ENCODE results near the gene TSC22D3.
A peak's percentile ranks its signal among the peaks of the same experiment; 100 is the strongest.
"Not testable (repeated sequence)": the region's sequence is repeated elsewhere in the genome, so short reads cannot be mapped to it uniquely, and the experiment has no call there.

The TSC22D3 gene

DNA sequence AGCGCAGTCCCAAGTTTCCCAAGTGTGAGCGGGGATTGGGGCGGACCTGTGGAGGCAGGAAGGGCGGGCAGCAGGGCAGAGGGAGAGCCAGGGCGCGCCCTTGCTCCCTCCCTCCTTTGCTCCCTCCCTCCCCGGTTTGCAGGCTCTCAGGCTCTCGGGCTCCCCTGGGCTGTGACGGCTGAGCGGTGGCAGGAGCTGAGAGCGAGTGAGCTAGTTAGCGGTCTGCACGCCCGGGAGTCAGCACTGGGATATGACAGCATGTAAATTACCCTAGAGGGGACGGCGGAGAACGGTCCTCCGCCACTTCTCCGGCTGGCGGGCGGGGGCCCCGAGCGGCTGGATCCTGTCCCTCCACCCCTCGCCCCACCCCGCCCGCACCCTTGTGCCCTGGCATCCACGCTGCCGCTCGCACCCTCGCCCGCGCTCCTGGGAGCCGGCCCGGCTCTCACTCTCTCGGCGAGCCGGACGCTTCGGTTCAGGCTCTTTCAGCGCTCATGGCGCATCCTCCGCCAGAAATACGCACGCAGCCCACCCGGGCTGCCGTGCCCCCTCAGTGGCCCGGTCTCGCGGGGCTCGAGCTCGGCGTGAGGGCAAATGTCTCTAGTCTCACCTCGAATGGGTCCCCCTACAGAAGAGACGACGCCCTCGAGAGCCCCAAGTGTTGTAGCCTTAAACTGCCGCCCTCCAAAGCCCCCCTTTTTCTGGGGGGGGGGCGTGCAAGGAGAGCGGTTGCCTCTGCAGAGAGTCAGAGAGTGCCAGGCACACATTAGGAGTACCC lies at the start of gene TSC22D3:
TSC22D3 (minus strand) TSS at position 54 of the 778 bp plus-strand sequence. CDS start 368 bp downstream, outside the sequence.
- DNase-seq (ENCODE audit: low read depth) = peak; percentile 66
- TF ChIP-seq, protein P1, sequence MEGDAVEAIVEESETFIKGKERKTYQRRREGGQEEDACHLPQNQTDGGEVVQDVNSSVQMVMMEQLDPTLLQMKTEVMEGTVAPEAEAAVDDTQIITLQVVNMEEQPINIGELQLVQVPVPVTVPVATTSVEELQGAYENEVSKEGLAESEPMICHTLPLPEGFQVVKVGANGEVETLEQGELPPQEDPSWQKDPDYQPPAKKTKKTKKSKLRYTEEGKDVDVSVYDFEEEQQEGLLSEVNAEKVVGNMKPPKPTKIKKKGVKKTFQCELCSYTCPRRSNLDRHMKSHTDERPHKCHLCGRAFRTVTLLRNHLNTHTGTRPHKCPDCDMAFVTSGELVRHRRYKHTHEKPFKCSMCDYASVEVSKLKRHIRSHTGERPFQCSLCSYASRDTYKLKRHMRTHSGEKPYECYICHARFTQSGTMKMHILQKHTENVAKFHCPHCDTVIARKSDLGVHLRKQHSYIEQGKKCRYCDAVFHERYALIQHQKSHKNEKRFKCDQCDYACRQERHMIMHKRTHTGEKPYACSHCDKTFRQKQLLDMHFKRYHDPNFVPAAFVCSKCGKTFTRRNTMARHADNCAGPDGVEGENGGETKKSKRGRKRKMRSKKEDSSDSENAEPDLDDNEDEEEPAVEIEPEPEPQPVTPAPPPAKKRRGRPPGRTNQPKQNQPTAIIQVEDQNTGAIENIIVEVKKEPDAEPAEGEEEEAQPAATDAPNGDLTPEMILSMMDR (conservative IDR thresholded peaks at IDR 0.05; ENCODE audit: low read depth, low read length) = no peak
- H3K4me3 ChIP-seq (ENCODE audit: low read depth, low read length) = peak within 1 kb of the TSS; percentile 58

DNA sequence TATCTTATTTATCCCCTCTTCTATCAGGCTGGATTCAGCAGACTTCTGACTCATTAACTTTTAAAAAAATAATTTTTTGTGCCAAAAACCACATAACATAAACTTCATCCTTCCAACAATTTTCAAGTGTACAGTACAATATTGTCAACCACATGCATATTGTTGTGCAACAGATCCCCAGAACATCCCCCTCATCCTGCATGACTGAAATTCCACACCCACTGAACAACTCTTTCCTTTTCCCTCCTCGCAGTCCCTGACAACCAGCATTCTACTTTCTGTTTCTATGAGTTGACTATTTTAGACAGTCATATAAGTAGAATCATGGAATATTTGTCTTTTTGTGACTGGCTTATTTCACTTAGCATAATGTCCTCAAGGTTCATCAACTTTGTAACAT lies 47.9 kb upstream of the TSC22D3 start:
- H3K4me3 ChIP-seq (ENCODE audit: low read depth, low read length) = no peak overlapping the region
- DNase-seq (ENCODE audit: low read depth) = peak; percentile 91

DNA sequence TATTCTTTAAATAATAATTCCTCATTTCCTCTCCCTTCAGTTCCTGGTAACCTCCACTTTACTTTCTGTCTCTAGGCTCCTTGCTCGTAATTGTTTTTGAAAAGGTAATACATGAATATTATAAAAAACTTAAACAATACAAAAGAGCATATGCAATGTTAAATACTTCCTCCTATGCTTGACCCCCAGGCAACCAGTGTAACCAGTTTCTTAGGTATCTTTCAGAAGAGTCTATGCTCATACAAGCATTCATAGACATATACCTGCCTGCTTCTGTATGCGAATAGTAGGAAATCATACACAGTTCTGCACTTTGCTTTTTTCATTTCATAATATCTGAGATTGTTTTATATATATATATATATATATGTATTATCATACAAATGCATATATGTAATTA lies 47.5 kb upstream of the TSC22D3 start:
- H3K4me3 ChIP-seq (ENCODE audit: low read depth, low read length) = no peak overlapping the region

More for the DNA sequence above, 47.9 kb upstream of the TSC22D3 start:
- TF ChIP-seq, protein P1 (conservative IDR thresholded peaks at IDR 0.05; ENCODE audit: low read depth, low read length) = no peak

DNA sequence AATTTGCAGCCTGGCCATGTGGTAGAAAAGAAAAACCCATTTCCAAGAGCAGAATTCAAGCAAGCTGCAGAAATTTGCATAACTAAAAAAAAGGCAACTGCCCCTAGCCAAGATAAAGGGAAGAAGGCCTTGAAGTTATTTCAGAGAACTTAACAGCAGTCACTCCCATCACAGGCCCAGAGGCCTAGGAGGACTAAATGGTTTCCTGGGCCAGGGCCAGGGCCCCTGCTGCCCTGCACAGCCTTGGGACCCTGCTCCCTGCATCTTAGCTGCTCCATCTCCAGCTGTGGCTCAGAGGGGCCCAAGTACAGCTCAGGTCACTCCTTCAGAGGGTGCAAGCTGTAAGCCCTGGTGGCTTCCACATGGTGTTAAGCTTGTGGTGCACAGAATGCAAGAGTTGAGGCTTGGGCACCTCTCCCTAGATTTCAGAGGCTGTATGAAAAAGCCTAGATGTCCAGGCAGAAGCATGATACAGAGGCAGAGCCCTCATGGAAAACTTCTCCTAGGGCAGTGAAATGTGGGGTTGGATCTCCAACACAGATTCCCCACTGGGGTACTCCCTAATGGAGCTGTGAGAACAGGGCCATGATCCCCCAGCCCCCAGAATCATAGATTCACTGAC lies 43.4 kb upstream of the TSC22D3 start:
- no peak for DNase-seq (ENCODE audit: low read depth)
- TF ChIP-seq, protein P1 (conservative IDR thresholded peaks at IDR 0.05; ENCODE audit: low read depth, low read length) = no peak
- H3K4me3 ChIP-seq (ENCODE audit: low read depth, low read length) = no peak overlapping the region

More for the DNA sequence above, 47.5 kb upstream of the TSC22D3 start:
- TF ChIP-seq, protein P1 (conservative IDR thresholded peaks at IDR 0.05; ENCODE audit: low read depth, low read length) = no peak
- no peak for DNase-seq (ENCODE audit: low read depth)

DNA sequence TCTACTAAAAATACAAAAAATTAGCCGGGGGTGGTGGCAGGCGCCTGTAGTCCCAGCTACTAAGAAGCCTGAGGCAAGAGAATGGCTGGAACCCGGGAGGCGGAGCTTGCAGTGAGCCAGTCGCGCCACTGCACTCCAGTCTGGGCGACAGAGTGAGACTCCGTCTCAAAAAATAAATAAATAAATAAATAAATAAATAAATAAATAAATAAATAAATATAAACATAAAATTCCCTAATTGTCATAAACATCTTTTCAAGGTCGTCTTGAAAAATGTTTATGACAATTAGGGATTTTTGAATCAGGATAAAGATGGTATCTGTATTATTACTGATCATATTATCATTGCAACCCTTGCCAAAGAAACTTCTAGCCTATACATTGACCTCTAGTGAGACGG lies 34.5 kb upstream of the TSC22D3 start:
- not testable (repeated sequence) for H3K4me3 ChIP-seq (ENCODE audit: low read depth, low read length); DNase-seq (ENCODE audit: low read depth)

DNA sequence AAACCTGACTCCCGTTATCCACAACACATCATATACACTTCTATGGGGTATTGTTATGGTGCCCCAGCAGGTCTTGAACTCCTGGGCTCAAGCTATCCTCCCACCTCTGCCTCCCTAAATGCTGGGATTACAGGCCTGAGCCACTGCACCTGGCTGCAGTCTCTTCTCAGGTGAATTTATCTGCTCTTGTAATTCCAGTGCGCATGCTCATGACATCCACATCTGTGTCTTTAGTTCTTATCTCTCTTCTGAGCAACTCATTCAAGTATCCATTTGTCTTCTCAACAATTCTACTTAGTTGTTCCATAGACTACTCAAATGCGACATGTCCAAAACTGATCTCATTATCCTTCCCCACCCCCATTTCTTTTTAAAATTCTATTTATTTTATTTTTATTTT lies 29.6 kb upstream of the TSC22D3 start:
- DNase-seq (ENCODE audit: low read depth) = no peak
- TF ChIP-seq, protein P1 (conservative IDR thresholded peaks at IDR 0.05; ENCODE audit: low read depth, low read length) = no peak
- H3K4me3 ChIP-seq (ENCODE audit: low read depth, low read length) = no peak overlapping the region

DNA sequence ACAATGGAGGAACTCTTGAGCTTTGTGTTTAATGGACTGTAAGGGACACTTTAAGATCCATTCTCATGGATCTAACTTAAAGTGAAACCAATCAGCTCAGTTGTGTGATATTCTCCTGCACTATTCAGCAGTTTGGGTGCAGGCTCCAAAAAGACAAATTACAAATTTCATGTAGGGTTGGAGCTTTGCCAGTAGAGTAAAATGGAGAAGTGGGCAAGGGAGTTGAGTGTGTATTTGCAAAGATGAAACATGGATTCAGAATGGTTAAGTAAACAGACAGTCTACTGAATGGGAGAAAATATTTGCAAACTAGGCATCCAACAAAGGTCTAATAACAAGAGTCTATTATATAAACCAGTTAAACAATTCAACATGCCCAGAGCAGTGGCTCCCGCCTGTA lies 28.8 kb upstream of the TSC22D3 start:
- DNase-seq (ENCODE audit: low read depth) = no peak
- no peak overlapping the region for H3K4me3 ChIP-seq (ENCODE audit: low read depth, low read length)
- TF ChIP-seq, protein P1 (conservative IDR thresholded peaks at IDR 0.05; ENCODE audit: low read depth, low read length) = no peak

All from choroid plexus epithelial cell (primary cell).